ENCODE results near the gene UGT1A5. TPM values are rescaled to one million over a fixed set of nuclear protein-coding genes. Genes with fewer than 3 reads are reported as not detected.
A peak's percentile ranks its signal among the peaks of the same experiment; 100 is the strongest.
"Not testable (repeated sequence)": the region's sequence is repeated elsewhere in the genome, so short reads cannot be mapped to it uniquely, and the experiment has no call there.

Gene UGT1A5
- total and polyA plus RNA-seq, 2 donors, result 0.79 TPM; not detected in 1

DNA sequence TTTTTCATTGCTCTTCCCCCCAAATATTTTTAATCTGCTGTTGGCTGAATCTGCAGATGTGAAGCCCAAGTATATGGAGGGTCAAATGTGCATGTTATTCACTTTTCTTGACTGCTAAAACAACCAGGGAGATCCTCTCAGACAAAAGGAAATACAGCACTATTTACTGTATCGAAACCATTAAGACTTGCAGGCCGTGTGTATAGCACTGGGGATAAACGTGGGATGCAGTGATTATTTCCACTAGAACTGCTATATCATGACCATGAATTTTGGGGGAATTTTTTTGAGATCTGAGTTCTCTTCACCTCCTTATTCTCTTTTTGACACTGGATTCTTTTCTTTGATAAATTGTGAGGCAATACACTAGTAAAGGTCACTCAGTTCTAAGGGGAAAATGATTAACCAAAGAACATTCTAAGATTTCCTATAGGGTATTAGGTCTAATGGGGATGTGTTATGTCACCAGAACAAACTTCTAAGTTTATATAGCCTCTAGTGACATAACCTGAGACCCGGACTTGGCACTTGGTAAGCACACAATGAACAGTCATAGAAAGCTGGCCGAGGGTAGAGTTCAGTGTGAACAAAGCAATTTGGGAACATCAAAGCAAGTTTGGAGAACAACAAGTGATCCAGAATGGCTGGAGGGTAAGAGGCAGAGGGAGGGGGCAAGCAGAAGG, 32.5 kb downstream of the UGT1A5 start:
- Histone ChIP-seq H3K27ac (ENCODE audit: low read depth) (no peak overlapping the region), H3K4me3 (ENCODE audit: low read depth, low read length) (no peak overlapping the region), H3K4me1 (ENCODE audit: insufficient read depth) (no peaks in the 10 kb centered on the region), H3K36me3 (ENCODE audit: insufficient read depth) (no peaks in the 10 kb centered on the region)
- no peak for DNase-seq (ENCODE audit: extremely low spot score)
- WGBS, result 70% methylated on average over 5 of the region's 5 CpGs

DNA sequence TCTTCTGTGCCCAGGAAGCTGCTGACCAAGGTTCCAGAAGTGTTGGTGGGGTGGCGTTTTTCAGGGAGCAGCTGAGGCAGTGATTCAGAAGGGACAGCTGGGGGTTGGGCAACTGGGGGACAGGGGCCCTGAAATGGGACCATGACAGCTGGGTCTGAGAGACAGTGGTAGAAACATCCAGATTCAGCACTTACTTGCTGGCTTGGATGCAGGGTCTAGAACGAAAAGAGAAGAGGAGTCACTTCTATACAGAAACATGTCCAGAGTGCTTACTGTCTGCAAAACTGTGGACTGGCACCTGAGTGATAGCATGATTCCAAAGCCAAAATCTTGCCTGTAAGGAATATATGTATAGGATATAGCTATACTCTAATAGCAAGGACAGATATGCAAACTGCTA, 33.1 kb downstream of the UGT1A5 start:
- H3K4me1 ChIP-seq (ENCODE audit: insufficient read depth); H3K4me3 ChIP-seq (ENCODE audit: low read depth, low read length); DNase-seq (ENCODE audit: extremely low spot score); H3K36me3 ChIP-seq (ENCODE audit: insufficient read depth); H3K27ac ChIP-seq (ENCODE audit: low read depth): not testable (repeated sequence)
- 67% methylated on average over 2 of the region's 2 CpGs for WGBS

DNA sequence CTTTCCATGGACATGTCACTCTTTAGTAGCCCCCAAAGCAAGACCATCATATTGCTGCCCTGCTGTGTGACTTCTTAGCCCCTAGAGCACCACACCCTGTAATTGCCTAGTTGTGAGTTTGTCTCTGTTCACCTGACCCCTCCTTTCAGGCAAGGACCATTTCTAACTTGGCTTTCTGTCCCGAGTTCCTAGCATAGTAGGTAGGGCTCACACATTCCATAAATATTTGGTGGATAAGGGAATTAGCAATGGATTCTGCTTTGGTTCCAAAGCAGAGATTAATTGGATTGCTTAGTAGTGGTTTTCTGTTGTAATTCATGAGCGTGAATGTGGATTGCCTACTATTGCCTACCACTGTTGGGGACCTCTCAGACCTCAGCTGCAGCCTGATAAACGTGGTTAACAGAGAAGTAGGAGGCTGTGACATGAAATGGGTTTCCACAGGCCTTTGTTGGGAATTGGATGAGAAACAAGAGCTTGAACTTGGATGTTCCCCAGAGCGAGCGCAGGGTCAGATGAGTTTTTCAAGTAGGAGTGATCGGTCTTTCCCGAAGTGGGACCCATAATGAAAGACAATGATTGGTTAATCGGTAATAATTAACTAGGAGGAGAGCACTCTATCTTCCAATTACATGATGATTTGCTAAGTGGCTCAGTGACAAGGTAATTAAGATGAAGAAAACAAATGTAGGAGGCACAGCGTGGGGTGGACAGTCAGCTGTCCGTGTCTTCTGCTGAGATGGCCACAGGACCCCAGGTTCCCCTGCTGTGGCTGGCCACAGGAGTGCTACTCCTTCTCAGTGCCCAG, 34.0 kb downstream of the UGT1A5 start:
- Histone ChIP-seq H3K4me1 (ENCODE audit: insufficient read depth) (no peaks in the 10 kb centered on the region), H3K36me3 (ENCODE audit: insufficient read depth) (no peaks in the 10 kb centered on the region), H3K4me3 (ENCODE audit: low read depth, low read length) (no peak overlapping the region), H3K27ac (ENCODE audit: low read depth) (no peak overlapping the region)
- DNase-seq (ENCODE audit: extremely low spot score), result no peak
- WGBS, result 76% methylated on average over 10 of the region's 10 CpGs

DNA sequence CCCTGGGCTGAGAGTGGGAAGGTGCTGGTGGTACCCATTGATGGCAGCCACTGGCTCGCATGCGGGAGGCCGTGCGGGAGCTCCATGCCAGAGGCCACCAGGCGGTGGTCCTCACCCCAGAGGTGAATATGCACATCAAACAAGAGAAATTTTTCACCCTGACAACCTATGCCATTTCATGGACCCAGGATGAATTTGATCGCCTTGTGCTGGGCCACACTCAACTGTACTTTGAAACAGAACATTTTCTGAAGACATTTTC, 34.5 kb downstream of the UGT1A5 start:
- H3K4me3 ChIP-seq (ENCODE audit: low read depth, low read length), result no peak overlapping the region
- H3K4me1 ChIP-seq (ENCODE audit: insufficient read depth), result no peaks in the 10 kb centered on the region
- 85% methylated on average over 6 of the region's 6 CpGs for WGBS
- DNase-seq (ENCODE audit: extremely low spot score), result no peak
- no peak overlapping the region for H3K27ac ChIP-seq (ENCODE audit: low read depth)
- no peaks in the 10 kb centered on the region for H3K36me3 ChIP-seq (ENCODE audit: insufficient read depth)

DNA sequence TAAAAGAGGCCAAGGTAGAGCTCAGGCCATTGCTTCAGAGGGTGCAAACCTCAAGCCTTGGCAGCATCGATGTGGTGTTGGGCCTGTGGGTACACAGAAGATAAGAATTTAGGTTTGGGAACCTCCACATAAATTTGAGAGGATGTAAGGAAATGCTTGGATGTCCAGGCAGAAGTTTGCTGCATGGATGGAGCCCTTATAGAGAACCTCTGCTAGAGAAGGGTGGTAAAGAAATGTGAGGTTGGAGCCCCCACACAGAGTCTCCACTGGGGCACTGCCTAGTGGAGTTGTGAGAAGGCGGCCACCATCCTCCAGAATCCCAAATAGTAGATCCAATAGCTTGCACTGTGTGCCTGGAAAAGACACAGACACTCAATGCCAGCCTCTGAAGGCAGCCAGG, 38.0 kb downstream of the UGT1A5 start:
- not testable (repeated sequence) for H3K4me3 ChIP-seq (ENCODE audit: low read depth, low read length); DNase-seq (ENCODE audit: extremely low spot score); H3K27ac ChIP-seq (ENCODE audit: low read depth); H3K36me3 ChIP-seq (ENCODE audit: insufficient read depth); H3K4me1 ChIP-seq (ENCODE audit: insufficient read depth)
- 79% methylated on average over 2 of the region's 2 CpGs for WGBS

DNA sequence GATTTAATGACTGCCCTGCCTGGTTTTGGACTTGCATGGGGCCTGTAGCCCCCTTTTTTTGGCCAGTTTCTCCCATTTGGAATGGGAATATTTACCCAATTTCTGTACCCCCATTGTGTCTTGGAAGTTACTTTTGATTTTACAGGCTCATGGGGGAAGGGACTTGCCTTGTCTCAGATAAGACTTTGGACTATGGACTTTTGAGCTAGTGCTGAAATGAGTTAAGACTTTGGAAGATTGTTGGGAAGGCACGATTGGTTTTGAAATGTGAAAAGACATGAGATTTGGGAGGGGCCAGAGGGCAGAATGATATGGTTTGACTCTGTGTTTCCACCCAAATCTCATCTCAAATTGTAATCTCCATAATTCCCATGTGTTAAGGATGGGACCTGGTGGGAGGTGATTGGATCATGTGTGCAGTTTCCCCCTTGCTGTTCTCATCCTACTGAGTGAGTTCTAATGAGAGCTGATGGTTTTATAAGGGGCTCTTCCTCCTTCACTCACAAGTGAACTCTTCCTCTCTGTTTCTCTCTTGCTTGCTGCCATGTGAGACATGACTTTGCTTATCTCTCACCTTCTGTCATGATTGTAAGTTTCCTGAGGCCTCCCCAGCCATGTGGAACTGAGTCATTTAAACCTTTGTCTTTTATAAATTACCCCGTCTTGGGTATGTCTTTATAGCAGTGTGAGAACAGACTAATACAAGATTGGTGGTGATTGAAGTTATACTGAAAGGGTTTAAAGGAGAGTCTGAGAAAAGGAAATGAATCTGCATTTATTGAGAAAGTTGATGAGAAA, 38.7 kb downstream of the UGT1A5 start:
- not testable (repeated sequence) for H3K4me3 ChIP-seq (ENCODE audit: low read depth, low read length); H3K27ac ChIP-seq (ENCODE audit: low read depth); H3K36me3 ChIP-seq (ENCODE audit: insufficient read depth); DNase-seq (ENCODE audit: extremely low spot score); H3K4me1 ChIP-seq (ENCODE audit: insufficient read depth)
- WGBS, result 69% methylated on average over 2 of the region's 2 CpGs

DNA sequence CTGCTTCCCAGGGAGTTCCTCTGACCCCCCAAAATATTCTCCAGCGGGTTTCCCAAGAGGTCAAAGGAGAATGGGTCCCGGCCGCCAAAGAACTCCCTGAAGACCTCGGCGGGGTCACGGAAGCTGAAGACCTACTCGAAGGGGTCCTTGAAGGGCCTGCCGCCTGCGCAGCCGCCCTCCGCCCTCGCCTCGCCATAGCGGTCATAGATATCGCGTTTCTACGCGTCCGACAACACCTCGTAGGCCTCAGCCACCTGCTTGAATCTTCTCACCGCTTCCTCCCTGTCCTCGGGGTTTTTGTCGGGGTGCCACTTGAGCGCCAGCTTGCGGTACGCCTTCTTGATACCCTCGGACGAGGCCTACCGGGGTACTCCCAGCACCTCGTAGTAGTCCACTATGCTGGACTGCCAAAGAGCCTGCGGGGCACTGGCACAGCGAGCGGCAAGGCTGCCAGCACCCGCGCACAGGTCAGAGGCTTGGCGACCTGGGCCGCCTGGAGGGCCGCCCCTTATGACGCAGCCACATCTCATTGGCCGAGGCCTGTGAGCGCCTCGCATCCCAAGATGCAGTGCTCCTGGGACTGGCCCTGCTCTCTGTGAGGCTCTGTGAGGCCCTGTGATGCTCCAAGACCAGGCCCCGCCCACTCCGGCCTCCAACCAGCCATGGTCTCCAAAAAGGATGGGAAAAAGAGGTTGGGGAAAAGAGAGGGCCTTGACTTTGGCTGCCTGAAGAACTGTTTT, 42.3 kb downstream of the UGT1A5 start:
- 89% methylated on average over 44 of the region's 44 CpGs for WGBS
- no peak for DNase-seq (ENCODE audit: extremely low spot score)

DNA sequence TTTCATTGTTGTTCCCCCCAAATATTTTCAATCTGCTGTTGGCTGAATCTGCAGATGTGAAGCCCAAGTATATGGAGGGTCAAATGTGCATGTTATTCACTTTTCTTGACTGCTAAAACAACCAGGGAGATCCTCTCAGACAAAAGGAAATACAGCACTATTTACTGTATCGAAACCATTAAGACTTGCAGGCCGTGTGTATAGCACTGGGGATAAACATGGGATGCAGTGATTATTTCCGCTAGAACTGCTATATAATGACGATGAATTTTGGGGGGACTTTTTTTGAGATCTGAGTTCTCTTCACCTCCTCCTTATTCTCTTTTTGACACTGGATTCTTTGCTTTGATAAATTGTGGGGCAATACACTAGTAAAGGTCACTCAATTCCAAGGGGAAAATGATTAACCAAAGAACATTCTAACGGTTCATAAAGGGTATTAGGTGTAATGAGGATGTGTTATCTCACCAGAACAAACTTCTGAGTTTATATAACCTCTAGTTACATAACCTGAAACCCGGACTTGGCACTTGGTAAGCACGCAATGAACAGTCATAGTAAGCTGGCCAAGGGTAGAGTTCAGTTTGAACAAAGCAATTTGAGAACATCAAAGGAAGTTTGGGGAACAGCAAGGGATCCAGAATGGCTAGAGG, 43.8 kb downstream of the UGT1A5 start:
- 72% methylated on average over 7 of the region's 7 CpGs for WGBS
- no peak for DNase-seq (ENCODE audit: extremely low spot score)
- Histone ChIP-seq H3K36me3 (ENCODE audit: insufficient read depth) (no peaks in the 10 kb centered on the region), H3K27ac (ENCODE audit: low read depth) (no peak overlapping the region), H3K4me3 (ENCODE audit: low read depth, low read length) (no peak overlapping the region), H3K4me1 (ENCODE audit: insufficient read depth) (no peaks in the 10 kb centered on the region)

More for the DNA sequence above, 42.3 kb downstream of the UGT1A5 start:
- H3K4me3 ChIP-seq (ENCODE audit: low read depth, low read length), result no peak overlapping the region
- no peaks in the 10 kb centered on the region for H3K36me3 ChIP-seq (ENCODE audit: insufficient read depth)
- no peak overlapping the region for H3K27ac ChIP-seq (ENCODE audit: low read depth)
- H3K4me1 ChIP-seq (ENCODE audit: insufficient read depth), result no peaks in the 10 kb centered on the region

DNA sequence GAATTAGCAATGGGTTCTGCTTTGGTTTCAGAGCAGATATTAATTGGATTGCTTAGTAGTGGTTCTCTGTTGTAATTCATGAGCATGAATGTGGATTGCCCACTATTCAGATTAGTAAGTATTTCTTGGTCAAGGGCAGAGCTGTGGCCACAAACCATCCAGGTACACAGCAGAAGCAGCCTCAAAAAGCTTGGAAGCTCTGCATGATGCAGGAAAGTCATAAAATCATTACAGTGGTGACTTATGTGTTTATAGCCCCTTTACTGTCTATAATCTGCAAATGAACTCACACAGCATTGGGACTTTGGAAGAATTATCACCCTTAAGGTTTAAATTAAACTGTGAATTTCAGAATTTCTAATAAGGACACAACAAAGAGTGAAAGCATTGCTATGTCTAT, 45.4 kb downstream of the UGT1A5 start:
- H3K4me1 ChIP-seq (ENCODE audit: insufficient read depth), result no peaks in the 10 kb centered on the region
- H3K27ac ChIP-seq (ENCODE audit: low read depth), result no peak overlapping the region
- H3K4me3 ChIP-seq (ENCODE audit: low read depth, low read length), result no peak overlapping the region
- H3K36me3 ChIP-seq (ENCODE audit: insufficient read depth), result no peaks in the 10 kb centered on the region
- no peak for DNase-seq (ENCODE audit: extremely low spot score)

DNA sequence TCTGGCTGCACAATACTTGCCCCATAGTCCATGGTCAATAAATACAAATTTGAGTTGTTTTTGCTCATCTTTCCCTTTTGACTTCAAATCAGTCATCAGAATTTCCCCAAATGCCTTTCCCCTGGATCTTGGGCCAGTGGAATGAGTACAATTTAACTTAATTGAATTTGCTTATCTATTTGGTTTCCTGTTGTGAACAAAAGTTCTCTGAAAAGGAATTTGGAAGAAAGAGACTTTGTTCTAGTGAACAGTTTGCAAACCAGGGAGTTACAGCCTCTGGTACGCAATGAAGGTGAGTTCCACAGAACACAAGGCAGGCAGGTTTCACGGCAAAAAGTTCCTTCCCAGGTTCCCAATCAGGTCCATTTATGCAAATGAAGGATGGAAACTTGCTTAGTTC, 46.1 kb downstream of the UGT1A5 start:
- Histone ChIP-seq H3K36me3 (ENCODE audit: insufficient read depth) (no peaks in the 10 kb centered on the region), H3K4me1 (ENCODE audit: insufficient read depth) (no peaks in the 10 kb centered on the region), H3K4me3 (ENCODE audit: low read depth, low read length) (no peak overlapping the region), H3K27ac (ENCODE audit: low read depth) (peak overlapping the region; percentile 41)
- WGBS, result 84% methylated on average over 2 of the region's 2 CpGs
- no peak for DNase-seq (ENCODE audit: extremely low spot score)

DNA sequence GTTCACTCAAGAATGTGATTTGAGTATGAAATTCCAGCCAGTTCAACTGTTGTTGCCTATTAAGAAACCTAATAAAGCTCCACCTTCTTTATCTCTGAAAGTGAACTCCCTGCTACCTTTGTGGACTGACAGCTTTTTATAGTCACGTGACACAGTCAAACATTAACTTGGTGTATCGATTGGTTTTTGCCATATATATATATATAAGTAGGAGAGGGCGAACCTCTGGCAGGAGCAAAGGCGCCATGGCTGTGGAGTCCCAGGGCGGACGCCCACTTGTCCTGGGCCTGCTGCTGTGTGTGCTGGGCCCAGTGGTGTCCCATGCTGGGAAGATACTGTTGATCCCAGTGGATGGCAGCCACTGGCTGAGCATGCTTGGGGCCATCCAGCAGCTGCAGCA, 47.3 kb downstream of the UGT1A5 start, which contains the start of gene UGT1A1:
TSS of gene UGT1A1 (plus strand) at position 228 of the 400 bp plus-strand sequence. CDS start at position 246, 18 bp downstream.
- no peaks in the 10 kb centered on the region for H3K4me1 ChIP-seq (ENCODE audit: insufficient read depth)
- peak within 1 kb of the TSS; percentile 41 for H3K27ac ChIP-seq (ENCODE audit: low read depth)
- H3K36me3 ChIP-seq (ENCODE audit: insufficient read depth), result no peaks in the 10 kb centered on the region
- no peak for DNase-seq (ENCODE audit: extremely low spot score)
- WGBS, result 87% methylated on average over 6 of the region's 6 CpGs
- no peak within 1 kb of the TSS for H3K4me3 ChIP-seq (ENCODE audit: low read depth, low read length)

DNA sequence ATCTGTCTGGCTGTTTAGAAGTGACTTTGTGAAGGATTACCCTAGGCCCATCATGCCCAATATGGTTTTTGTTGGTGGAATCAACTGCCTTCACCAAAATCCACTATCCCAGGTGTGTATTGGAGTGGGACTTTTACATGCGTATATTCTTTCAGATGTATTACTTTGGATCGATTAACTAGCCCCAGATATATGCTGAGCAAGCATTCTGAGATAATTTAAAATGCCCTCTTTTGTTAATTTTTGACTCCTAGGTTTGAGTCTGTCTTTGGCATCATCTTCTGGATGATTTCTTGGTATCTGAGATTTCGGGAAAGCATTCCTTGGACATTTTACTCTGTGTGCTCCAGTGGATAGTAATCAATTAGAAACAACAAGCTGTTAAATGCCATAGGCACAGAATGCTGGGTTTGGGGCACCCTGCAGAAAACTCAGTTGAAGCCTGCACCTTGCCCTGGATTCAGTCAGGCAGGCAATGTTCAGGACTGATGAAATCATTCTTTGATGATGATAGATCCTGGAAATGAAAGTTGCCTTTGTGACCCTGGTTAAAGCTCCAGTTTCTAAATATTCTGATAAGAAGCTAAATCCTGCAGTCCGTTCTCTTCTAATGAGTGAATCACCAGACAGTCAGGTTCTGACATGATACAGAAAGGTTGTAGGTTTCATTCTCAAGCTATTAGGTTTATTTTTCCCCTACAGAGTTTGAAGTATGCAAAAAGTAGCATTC, 48.5 kb downstream of the UGT1A5 start:
- no peaks in the 10 kb centered on the region for H3K4me1 ChIP-seq (ENCODE audit: insufficient read depth)
- no peaks in the 10 kb centered on the region for H3K36me3 ChIP-seq (ENCODE audit: insufficient read depth)
- WGBS, result 62% methylated on average over 4 of the region's 4 CpGs
- no peak overlapping the region for H3K4me3 ChIP-seq (ENCODE audit: low read depth, low read length)
- H3K27ac ChIP-seq (ENCODE audit: low read depth), result peak overlapping the region; percentile 54
- DNase-seq (ENCODE audit: extremely low spot score), result no peak

Measured in urinary bladder (tissue), 4 donors.